ENCODE results near the gene SULT1C4.

SULT1C4 gene

DNA sequence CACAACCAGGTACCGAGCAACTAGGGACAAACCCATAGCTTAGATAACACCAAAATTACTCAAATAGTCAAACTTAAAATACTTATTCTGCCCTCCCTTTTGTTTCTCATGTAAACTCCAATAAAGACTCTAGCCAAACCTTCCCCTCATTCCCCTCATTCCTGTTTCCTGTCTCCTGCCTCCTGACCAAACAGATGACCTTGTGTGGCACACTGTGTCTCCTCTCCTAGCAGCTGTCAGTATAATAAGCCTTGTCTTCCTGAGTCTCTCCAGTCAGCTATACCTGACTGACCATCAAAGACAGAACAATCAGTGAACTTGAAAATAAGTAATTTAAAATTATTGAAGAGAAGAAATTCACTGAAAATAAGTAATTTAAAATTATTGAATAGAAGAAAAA, 14.3 kb downstream of the SULT1C4 start:
- Histone ChIP-seq H3K27ac (ENCODE audit: low read depth, low read length, severe bottlenecking) (no peak overlapping the region), H3K9me3 (ENCODE audit: control insufficient read depth, low read length) (no peaks in the 10 kb centered on the region), H3K36me3 (ENCODE audit: control insufficient read depth, insufficient read depth, low read length) (peaks cover 2% of the 10 kb centered on the region), H3K4me3 (ENCODE audit: extremely low read depth, insufficient read depth, low read length, poor library complexity, severe bottlenecking) (no peak overlapping the region), H3K4me1 (ENCODE audit: control insufficient read depth, insufficient read depth, low read length, poor library complexity, severe bottlenecking) (no peaks in the 10 kb centered on the region)
- 91 to 100% methylated on average over 1 of the region's 1 CpG for WGBS, 2 experiments (ENCODE audit: insufficient coverage in 2 of 2)

DNA sequence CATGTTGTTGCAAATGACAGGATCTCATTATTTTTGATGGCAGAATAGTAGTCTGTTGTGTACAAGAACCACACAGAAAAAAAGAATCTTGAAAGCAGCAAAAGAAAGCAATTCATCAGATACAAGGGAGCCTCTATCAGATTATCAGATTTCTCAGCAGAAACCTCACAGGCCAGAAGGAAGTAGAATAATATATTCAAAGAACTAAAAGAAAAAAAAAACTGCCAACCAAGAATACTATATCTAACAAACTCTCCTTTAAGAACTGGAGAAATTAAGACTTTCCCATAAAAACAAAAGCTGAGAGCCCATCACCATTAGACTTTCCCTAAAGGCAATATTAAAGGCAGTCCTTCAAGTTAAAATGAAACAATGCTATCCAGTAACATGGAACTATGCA, 15.4 kb downstream of the SULT1C4 start:
- Histone ChIP-seq H3K4me1 (ENCODE audit: control insufficient read depth, insufficient read depth, low read length, poor library complexity, severe bottlenecking) (no peaks in the 10 kb centered on the region), H3K9me3 (ENCODE audit: control insufficient read depth, low read length) (no peaks in the 10 kb centered on the region), H3K4me3 (ENCODE audit: extremely low read depth, insufficient read depth, low read length, poor library complexity, severe bottlenecking) (no peak overlapping the region), H3K36me3 (ENCODE audit: control insufficient read depth, insufficient read depth, low read length) (no peaks in the 10 kb centered on the region), H3K27ac (ENCODE audit: low read depth, low read length, severe bottlenecking) (no peak overlapping the region)

DNA sequence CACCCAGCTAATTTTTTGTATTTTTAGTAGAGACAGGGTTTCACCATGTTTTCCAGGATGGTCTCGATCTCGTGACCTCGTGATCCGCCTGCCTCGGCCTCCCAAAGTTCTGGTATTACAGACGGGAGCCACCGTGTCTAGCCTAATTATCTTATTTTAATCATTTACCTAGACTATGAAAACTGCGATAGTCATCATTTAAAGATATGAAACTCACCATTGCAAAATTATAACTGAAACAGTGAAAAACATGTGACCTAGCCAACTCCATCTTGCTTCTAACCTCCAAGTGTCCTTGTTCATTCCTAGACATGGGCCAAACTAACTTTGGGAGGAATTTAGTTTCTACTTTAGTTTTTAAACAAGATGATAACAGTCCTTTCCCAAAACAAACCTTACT, 17.4 kb downstream of the SULT1C4 start:
- no peak overlapping the region for H3K27ac ChIP-seq (ENCODE audit: low read depth, low read length, severe bottlenecking)
- WGBS, 2 experiments (ENCODE audit: insufficient coverage in 2 of 2): 96 to 99% methylated on average over 8 of the region's 8 CpGs
- no peak overlapping the region for H3K4me3 ChIP-seq (ENCODE audit: extremely low read depth, insufficient read depth, low read length, poor library complexity, severe bottlenecking)
- no peaks in the 10 kb centered on the region for H3K36me3 ChIP-seq (ENCODE audit: control insufficient read depth, insufficient read depth, low read length)
- peaks cover 8% of the 10 kb centered on the region for H3K9me3 ChIP-seq (ENCODE audit: control insufficient read depth, low read length)
- H3K4me1 ChIP-seq (ENCODE audit: control insufficient read depth, insufficient read depth, low read length, poor library complexity, severe bottlenecking): no peaks in the 10 kb centered on the region

DNA sequence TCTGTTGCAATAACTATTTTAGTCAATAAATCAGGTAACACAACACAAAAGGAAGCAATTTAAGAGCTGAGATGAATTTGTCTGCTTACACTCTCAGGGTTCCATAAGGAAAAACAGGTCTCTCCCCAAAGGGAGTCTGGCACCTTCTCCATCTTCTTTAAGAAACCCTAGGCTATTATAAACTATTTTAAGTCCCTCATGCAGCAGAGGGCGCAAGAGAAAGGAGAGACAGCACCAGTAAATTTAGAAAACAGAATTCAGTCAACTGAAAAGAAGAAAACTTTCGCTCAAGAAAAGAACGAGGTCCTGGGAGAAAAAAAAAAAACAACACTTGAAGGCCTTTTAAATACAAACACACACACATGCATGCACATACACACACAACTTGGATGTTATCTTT, 19.1 kb downstream of the SULT1C4 start:
- Histone ChIP-seq H3K4me3 (ENCODE audit: extremely low read depth, insufficient read depth, low read length, poor library complexity, severe bottlenecking) (no peak overlapping the region), H3K4me1 (ENCODE audit: control insufficient read depth, insufficient read depth, low read length, poor library complexity, severe bottlenecking) (no peaks in the 10 kb centered on the region), H3K9me3 (ENCODE audit: control insufficient read depth, low read length) (peaks cover 8% of the 10 kb centered on the region), H3K36me3 (ENCODE audit: control insufficient read depth, insufficient read depth, low read length) (no peaks in the 10 kb centered on the region), H3K27ac (ENCODE audit: low read depth, low read length, severe bottlenecking) (no peak overlapping the region)
- 67% methylated on average over 1 of the region's 3 CpGs; no CpG with 5 or more reads in 1 of the 2 experiments for WGBS, 2 experiments (ENCODE audit: insufficient coverage in 2 of 2)

DNA sequence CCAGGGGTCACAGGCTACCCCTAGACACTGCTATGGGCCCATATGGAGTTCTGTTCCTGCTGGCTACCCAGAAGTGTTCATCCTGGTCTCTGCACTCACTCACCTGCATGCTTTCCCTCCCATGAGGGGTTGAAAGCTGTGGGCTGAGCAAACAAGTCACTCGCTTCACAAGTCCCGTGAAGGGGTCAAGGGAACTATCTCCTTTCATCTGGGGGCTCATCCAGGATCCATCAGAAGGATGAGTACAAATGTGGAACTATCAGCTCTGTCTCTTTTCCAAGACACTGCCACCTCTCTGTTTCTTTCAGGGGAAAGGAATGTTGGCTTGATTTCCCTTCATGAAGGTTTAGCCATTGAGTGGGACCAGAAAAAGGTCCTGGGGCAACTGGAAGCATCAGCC, 21.7 kb downstream of the SULT1C4 start:
- Histone ChIP-seq H3K27ac (ENCODE audit: low read depth, low read length, severe bottlenecking) (no peak overlapping the region), H3K4me3 (ENCODE audit: extremely low read depth, insufficient read depth, low read length, poor library complexity, severe bottlenecking) (no peak overlapping the region), H3K4me1 (ENCODE audit: control insufficient read depth, insufficient read depth, low read length, poor library complexity, severe bottlenecking) (peaks cover 10% of the 10 kb centered on the region), H3K9me3 (ENCODE audit: control insufficient read depth, low read length) (peaks cover 9% of the 10 kb centered on the region), H3K36me3 (ENCODE audit: control insufficient read depth, insufficient read depth, low read length) (no peaks in the 10 kb centered on the region)
- WGBS, 2 experiments (ENCODE audit: insufficient coverage in 2 of 2): 94 to 100% methylated on average over 2 of the region's 2 CpGs

- H3K36me3 ChIP-seq (ENCODE audit: control insufficient read depth, insufficient read depth, low read length): no peaks in the 10 kb centered on the region
- H3K4me1 ChIP-seq (ENCODE audit: control insufficient read depth, insufficient read depth, low read length, poor library complexity, severe bottlenecking): peaks cover 10% of the 10 kb centered on the region
- WGBS, 2 experiments (ENCODE audit: insufficient coverage in 2 of 2): 92 to 93% methylated on average over 2 of the region's 3 CpGs
- H3K4me3 ChIP-seq (ENCODE audit: extremely low read depth, insufficient read depth, low read length, poor library complexity, severe bottlenecking): no peak overlapping the region
- H3K27ac ChIP-seq (ENCODE audit: low read depth, low read length, severe bottlenecking): no peak overlapping the region
- H3K9me3 ChIP-seq (ENCODE audit: control insufficient read depth, low read length): peaks cover 26% of the 10 kb centered on the region
These were observed 24.0 kb downstream of the SULT1C4 start for GRCh38 chr2:108401800-108402199.

GRCh38 chr2:108403494-108403893, 25.7 kb downstream of the SULT1C4 start:
- Histone ChIP-seq H3K4me1 (ENCODE audit: control insufficient read depth, insufficient read depth, low read length, poor library complexity, severe bottlenecking) (peaks cover 10% of the 10 kb centered on the region), H3K9me3 (ENCODE audit: control insufficient read depth, low read length) (peaks cover 26% of the 10 kb centered on the region), H3K4me3 (ENCODE audit: extremely low read depth, insufficient read depth, low read length, poor library complexity, severe bottlenecking) (no peak overlapping the region), H3K27ac (ENCODE audit: low read depth, low read length, severe bottlenecking) (no peak overlapping the region), H3K36me3 (ENCODE audit: control insufficient read depth, insufficient read depth, low read length) (no peaks in the 10 kb centered on the region)
- WGBS, 2 experiments (ENCODE audit: insufficient coverage in 2 of 2): 40 to 43% methylated on average over 6 to 7 of the region's 7 CpGs

DNA sequence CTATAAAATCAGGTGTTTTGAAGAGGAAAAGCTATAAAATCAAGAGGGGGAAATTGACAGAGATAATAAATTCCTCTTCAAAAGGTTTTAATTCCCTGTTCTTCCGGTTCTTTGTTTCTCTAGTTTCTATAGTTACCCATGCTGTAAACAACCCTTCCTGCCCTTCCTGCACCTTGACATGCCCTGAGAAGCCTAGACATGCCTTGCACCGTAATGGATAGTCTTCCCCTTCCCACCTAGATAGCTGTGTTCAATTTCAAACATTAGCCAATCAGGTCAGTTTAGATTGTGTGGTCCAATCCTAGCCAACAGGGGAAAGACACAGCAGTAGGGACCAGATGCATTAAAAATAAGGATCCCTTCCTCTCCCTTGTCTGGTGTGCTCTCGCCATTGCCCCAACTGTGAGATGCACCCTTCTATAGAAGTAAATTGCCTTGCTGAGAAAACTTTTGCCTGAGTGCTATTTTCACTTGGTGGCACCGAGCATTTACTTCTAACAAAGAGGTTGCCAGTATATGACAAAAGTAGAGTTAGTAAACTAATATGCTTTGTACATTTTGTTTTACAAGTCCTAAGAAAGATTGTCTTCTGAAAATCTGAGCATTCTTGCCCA, 27.1 kb downstream of the SULT1C4 start:
- H3K27ac ChIP-seq (ENCODE audit: low read depth, low read length, severe bottlenecking): no peak overlapping the region
- WGBS, 2 experiments (ENCODE audit: insufficient coverage in 2 of 2): 83 to 96% methylated on average over 1 to 3 of the region's 4 CpGs

GRCh38 chr2:108407864-108408729, 30.3 kb downstream of the SULT1C4 start:
- H3K36me3 ChIP-seq (ENCODE audit: control insufficient read depth, insufficient read depth, low read length): no peaks in the 10 kb centered on the region
- H3K4me1 ChIP-seq (ENCODE audit: control insufficient read depth, insufficient read depth, low read length, poor library complexity, severe bottlenecking): peaks cover 11% of the 10 kb centered on the region
- H3K4me3 ChIP-seq (ENCODE audit: extremely low read depth, insufficient read depth, low read length, poor library complexity, severe bottlenecking): no peak overlapping the region
- 87 to 88% methylated on average over 4 to 6 of the region's 6 CpGs for WGBS, 2 experiments (ENCODE audit: insufficient coverage in 2 of 2)
- H3K9me3 ChIP-seq (ENCODE audit: control insufficient read depth, low read length): peaks cover 18% of the 10 kb centered on the region
- H3K27ac ChIP-seq (ENCODE audit: low read depth, low read length, severe bottlenecking): no peak overlapping the region

More for the DNA sequence above, 27.1 kb downstream of the SULT1C4 start:
- no peak overlapping the region for H3K4me3 ChIP-seq (ENCODE audit: extremely low read depth, insufficient read depth, low read length, poor library complexity, severe bottlenecking)
- peaks cover 18% of the 10 kb centered on the region for H3K9me3 ChIP-seq (ENCODE audit: control insufficient read depth, low read length)
- no peaks in the 10 kb centered on the region for H3K36me3 ChIP-seq (ENCODE audit: control insufficient read depth, insufficient read depth, low read length)
- peaks cover 10% of the 10 kb centered on the region for H3K4me1 ChIP-seq (ENCODE audit: control insufficient read depth, insufficient read depth, low read length, poor library complexity, severe bottlenecking)

DNA sequence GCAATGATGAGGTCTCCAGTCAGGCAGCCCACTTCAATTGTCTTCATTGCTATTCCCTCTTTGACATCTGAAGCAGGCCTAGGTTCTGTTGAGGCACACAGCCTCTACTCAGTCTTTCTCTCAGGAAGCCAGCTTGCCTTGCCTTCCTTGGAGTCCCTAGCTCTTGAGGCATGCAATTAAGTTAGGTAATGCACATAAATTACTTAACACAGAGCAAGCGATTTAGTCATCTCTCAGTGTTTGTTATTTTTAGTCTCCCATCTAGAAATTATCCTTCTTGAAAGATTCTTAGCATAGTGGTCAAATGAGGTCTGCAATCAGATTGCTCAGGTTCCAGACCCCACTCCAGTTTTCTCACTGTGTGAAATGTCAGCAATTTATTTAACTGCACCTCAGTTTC, 32.0 kb downstream of the SULT1C4 start:
- H3K4me3 ChIP-seq (ENCODE audit: extremely low read depth, insufficient read depth, low read length, poor library complexity, severe bottlenecking): no peak overlapping the region
- WGBS, 2 experiments (ENCODE audit: insufficient coverage in 2 of 2): 83% methylated on average over 1 of the region's 1 CpG; no CpG with 5 or more reads in 1 of the 2 experiments
- H3K27ac ChIP-seq (ENCODE audit: low read depth, low read length, severe bottlenecking): no peak overlapping the region
- peaks cover 8% of the 10 kb centered on the region for H3K4me1 ChIP-seq (ENCODE audit: control insufficient read depth, insufficient read depth, low read length, poor library complexity, severe bottlenecking)
- H3K9me3 ChIP-seq (ENCODE audit: control insufficient read depth, low read length): peaks cover 14% of the 10 kb centered on the region
- H3K36me3 ChIP-seq (ENCODE audit: control insufficient read depth, insufficient read depth, low read length): no peaks in the 10 kb centered on the region

Data from mesodermal cell (in vitro differentiated cells).